ENCODE measurements around the gene KIF5A. TPM values are rescaled to one million over a fixed set of nuclear protein-coding genes. Genes with fewer than 3 reads are reported as not detected.
"Not testable (repeated sequence)": the region's sequence is repeated elsewhere in the genome, so short reads cannot be mapped to it uniquely, and the experiment has no call there.

Gene KIF5A
- polyA plus RNA-seq (2012; ENCODE audit: missing spikeins) = 0.55 TPM

DNA sequence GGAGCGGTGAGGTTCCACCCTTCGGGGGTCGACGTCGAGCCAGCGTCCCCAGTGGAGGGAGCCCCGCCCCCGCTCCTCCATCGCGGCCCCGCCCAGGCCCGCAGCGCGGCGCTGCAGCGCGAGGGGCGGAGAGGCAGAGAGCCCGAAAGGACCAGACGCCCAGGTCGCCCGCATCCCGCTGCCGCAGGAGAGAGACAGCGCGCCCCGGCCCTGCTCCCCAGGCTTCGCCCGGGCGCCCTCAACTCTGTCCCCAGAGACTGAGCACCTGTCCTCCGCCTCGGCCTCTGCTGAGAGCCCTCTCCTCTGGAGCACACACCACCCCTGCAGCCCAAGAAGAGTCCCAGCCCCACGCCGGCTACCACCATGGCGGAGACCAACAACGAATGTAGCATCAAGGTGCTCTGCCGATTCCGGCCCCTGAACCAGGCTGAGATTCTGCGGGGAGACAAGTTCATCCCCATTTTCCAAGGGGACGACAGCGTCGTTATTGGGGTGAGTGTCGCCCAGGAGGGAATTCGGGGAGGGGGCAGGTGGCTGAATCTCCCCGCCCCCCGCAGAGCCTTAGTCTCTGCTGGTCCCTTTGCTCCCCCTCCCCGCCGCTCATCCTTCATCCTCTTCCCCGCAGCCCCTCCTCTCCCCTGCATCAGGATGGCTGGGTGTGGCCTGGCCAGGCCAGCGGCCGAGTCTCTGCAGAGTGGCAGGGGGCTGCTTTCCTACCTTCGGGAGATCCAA is at the start of gene KIF5A:
Gene KIF5A, plus strand, starts transcription at position 136 of the 732 bp plus-strand sequence. Its CDS starts 228 bp downstream, at position 364.
- DNase-seq (ENCODE audit: insufficient read length) = peak; percentile 72
- FAIRE-seq = peak; percentile 66
- TF ChIP-seq POLR2AphosphoS5 (IDR thresholded peaks at IDR 0.05; ENCODE audit: low read depth, low read length) (no peak), POLR2A (IDR thresholded peaks at IDR 0.05; ENCODE audit: low read depth, low read length) (no peak), TAF1 (IDR thresholded peaks at IDR 0.05; ENCODE audit: borderline replicate concordance, low read depth, low read length) (no peak)

DNA sequence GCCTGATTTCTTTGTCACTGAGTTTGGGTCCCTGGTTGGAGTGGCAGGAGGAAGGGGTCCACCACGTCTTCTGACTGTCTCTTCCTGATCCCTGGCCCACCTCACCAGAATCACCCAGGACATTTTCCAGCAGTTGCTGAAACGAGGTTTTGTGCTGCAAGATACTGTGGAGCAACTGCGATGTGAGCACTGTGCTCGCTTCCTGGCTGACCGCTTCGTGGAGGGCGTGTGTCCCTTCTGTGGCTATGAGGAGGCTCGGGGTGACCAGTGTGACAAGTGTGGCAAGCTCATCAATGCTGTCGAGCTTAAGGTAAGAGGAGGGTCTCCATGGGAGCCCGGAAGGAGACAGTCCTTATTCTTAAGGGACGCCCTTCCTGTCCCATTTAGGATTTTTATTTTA is 49.6 kb upstream of the KIF5A start:
- no peak for TF ChIP-seq POLR2AphosphoS5 (IDR thresholded peaks at IDR 0.05; ENCODE audit: low read depth, low read length)
- TF ChIP-seq TAF1 (IDR thresholded peaks at IDR 0.05; ENCODE audit: borderline replicate concordance, low read depth, low read length) = no peak
- no peak for TF ChIP-seq POLR2A (IDR thresholded peaks at IDR 0.05; ENCODE audit: low read depth, low read length)
- FAIRE-seq = no peak

DNA sequence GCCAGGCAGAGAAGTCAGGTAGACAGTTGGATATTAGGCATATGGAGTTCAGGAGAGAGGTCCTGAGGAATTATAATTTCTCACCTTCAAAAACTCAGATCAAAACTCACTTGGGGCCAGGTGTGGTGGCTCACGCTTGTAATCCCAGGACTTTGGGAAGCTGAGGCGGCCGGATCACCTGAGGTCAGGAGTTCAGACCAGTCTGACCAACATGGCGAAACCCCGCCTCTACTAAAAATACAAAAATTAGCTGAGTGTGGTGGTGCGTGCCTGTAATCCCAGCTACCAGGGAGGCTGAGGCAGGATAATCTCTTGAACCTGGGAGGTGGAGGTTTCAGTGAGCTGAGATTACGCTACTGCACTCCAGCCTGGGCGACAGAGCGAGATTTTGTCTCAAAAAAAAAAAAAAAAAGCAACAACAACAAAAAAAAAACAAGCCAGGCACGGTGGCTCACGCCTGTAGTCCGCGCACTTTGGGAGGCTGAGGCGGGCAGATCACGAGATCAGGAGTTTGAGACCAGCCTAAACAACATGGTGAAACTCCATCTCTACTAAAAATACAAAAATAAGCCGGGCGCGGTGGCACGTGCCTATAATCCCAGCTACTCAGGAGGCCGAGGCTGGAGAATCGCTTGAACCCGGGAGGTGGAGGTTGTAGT is 47.4 kb upstream of the KIF5A start:
- DNase-seq (ENCODE audit: insufficient read length); FAIRE-seq: not testable (repeated sequence)

More for the DNA sequence above, 49.6 kb upstream of the KIF5A start:
- no peak for DNase-seq (ENCODE audit: insufficient read length)

DNA sequence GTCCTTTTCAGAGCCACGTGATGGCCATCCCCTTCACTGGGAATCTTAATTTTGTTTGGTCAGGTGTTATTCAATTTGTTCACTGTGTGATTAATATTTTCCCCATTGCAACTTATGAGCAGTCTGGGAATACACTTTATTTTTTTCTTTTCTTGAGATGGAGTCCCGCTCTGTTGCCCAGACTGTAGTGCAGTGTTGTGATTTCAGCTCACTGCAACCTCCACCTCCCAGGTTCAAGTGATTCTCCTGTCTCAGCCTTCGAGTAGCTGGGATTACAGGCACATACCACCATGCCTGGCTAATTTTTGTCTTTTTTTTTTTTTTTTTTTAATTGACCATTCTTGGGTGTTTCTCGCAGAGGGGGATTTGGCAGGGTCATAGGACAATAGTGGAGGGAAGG is 43.3 kb upstream of the KIF5A start:
- DNase-seq (ENCODE audit: insufficient read length); FAIRE-seq: not testable (repeated sequence)

DNA sequence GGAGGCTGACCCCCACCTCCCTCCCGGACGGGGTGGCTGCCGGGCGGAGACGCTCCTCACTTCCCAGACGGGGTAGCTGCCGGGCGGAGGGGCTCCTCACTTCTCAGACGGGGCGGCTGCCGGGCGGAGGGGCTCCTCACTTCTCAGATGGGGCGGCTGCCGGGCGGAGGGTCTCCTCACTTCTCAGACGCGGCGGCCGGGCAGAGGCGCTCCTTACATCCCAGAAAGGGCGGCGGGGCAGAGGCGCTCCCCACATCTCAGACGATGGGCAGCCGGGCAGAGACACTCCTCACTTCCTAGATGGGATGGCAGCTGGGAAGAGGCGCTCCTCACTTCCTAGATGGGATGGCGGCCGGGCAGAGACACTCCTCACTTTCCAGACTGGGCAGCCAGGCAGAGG is 42.0 kb upstream of the KIF5A start:
- DNase-seq (ENCODE audit: insufficient read length); FAIRE-seq: not testable (repeated sequence)

DNA sequence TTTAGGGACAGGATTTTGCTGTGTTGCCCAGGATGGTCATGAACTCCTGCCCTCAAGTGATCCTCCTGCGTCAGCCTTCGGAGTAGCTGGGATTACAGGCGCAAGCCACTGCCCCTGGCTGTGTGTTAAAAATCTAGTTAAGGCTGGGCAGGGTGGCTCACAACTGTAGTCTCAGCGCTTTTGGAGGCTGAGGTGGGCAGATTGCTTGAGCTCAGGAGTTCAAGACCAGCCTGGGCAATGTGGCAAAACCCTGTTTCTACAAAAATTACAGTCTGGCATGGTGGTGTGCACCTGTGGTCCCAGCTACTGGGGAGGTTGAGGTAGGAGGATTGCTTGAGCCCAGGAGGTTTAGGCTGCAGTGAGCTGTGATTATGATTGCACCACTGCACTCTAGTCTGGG is 38.7 kb upstream of the KIF5A start:
- FAIRE-seq (no peak), DNase-seq (ENCODE audit: insufficient read length) (no peak)
- TF ChIP-seq TAF1 (IDR thresholded peaks at IDR 0.05; ENCODE audit: borderline replicate concordance, low read depth, low read length) = no peak
- TF ChIP-seq POLR2AphosphoS5 (IDR thresholded peaks at IDR 0.05; ENCODE audit: low read depth, low read length) = no peak
- no peak for TF ChIP-seq POLR2A (IDR thresholded peaks at IDR 0.05; ENCODE audit: low read depth, low read length)

DNA sequence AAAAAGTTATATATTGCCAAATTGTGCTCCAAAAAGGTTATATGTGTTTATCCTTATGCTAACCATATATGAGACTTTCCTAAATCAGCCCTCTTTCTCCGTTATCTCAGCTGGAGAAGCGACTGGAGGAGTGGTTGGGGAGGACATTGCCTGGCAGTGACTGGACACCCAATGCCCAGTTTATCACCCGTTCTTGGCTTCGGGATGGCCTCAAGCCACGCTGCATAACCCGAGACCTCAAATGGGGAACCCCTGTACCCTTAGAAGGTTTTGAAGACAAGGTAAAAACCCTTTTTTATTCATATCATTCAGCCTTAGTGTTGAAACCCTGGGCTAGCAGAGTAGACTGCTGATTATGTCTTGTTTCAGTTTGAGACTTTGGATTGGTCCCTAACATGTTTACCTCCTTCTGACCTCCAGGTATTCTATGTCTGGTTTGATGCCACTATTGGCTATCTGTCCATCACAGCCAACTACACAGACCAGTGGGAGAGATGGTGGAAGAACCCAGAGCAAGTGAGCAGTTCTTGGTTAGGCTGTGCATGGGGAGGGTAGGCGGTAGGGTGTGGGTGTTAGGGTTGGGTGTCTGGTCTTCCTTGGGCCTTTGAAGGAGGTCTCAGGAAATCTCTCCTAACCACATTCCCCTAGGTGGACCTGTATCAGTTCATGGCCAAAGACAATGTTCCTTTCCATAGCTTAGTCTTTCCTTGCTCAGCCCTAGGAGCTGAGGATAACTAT is 38.1 kb upstream of the KIF5A start:
- no peak for DNase-seq (ENCODE audit: insufficient read length)
- no peak for FAIRE-seq
- TF ChIP-seq POLR2AphosphoS5 (IDR thresholded peaks at IDR 0.05; ENCODE audit: low read depth, low read length) = no peak
- TF ChIP-seq POLR2A (IDR thresholded peaks at IDR 0.05; ENCODE audit: low read depth, low read length) = no peak
- no peak for TF ChIP-seq TAF1 (IDR thresholded peaks at IDR 0.05; ENCODE audit: borderline replicate concordance, low read depth, low read length)

DNA sequence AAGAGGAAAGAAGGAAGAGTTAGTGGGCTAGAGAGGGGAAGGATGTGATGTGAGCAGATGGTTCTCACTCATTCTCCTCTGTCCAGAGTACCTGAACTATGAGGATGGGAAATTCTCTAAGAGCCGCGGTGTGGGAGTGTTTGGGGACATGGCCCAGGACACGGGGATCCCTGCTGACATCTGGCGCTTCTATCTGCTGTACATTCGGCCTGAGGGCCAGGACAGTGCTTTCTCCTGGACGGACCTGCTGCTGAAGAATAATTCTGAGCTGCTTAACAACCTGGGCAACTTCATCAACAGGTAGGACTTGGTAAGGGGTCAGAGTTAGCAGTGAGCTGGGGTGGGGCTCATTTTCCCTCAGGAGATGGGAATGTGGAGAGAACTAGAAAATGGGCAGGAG is 37.2 kb upstream of the KIF5A start:
- TF ChIP-seq POLR2AphosphoS5 (IDR thresholded peaks at IDR 0.05; ENCODE audit: low read depth, low read length) (no peak), TAF1 (IDR thresholded peaks at IDR 0.05; ENCODE audit: borderline replicate concordance, low read depth, low read length) (no peak), POLR2A (IDR thresholded peaks at IDR 0.05; ENCODE audit: low read depth, low read length) (no peak)
- DNase-seq (ENCODE audit: insufficient read length) (no peak), FAIRE-seq (no peak)

DNA sequence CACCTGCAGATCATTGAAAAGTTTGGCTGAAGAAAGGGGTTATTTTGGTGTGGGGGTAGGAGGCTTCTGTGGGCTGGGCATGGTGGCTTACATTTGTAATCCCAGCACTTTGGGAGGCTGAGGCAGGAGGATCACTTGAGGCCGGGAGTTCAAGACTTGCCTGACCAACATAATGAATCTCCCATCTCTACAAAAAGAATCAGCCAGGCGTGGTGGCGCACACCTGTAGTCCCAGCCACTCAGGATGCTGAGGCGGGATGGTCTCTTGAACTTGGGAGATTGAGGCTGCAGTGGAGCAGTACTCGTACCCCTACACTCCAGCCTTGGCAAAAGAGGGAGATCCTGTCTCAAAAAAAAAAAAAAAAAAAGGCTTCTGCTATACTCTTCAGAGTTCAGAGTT is 36.6 kb upstream of the KIF5A start:
- TF ChIP-seq POLR2A (IDR thresholded peaks at IDR 0.05; ENCODE audit: low read depth, low read length) (no peak), TAF1 (IDR thresholded peaks at IDR 0.05; ENCODE audit: borderline replicate concordance, low read depth, low read length) (no peak), POLR2AphosphoS5 (IDR thresholded peaks at IDR 0.05; ENCODE audit: low read depth, low read length) (no peak)
- DNase-seq (ENCODE audit: insufficient read length) (no peak), FAIRE-seq (no peak)

DNA sequence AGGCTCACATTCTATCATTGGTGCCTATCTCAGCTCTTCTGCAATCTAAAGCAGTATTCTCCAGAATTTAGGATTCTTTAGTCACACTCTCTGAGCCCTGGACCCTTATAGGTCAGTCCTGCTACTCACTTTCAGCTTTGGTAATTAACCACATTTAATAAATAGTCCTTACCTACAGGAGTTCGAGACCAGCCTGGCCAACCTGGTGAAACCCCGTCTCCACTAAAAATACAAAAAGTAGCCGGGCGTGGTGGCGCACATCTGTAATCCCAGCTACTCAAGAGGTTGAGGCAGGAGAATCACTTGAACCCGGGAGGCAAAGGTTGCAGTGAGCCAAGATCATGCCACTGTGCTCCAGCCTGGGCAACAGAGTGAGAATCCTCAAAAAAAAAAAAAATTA is 36.2 kb upstream of the KIF5A start:
- not testable (repeated sequence) for DNase-seq (ENCODE audit: insufficient read length); FAIRE-seq

DNA sequence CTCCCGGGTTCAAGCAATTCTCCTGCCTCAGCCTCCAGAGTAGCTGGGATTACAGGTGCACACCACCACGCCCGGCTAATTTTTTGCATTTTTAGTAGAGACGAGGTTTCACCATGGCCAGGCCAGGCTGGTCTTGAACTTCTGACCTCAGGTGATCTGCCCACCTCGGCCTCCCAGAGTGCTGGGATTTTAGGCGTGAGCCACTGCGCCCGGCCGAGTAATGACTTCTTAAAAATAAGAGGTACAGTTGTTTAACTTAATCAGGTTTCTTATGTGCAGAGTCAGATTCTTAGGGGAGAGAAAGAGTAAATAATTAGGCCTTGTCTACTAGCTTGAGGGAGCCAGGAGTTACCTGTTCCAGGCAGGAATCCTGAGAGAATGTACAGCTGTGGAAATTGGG is 35.6 kb upstream of the KIF5A start:
- FAIRE-seq; DNase-seq (ENCODE audit: insufficient read length): not testable (repeated sequence)

DNA sequence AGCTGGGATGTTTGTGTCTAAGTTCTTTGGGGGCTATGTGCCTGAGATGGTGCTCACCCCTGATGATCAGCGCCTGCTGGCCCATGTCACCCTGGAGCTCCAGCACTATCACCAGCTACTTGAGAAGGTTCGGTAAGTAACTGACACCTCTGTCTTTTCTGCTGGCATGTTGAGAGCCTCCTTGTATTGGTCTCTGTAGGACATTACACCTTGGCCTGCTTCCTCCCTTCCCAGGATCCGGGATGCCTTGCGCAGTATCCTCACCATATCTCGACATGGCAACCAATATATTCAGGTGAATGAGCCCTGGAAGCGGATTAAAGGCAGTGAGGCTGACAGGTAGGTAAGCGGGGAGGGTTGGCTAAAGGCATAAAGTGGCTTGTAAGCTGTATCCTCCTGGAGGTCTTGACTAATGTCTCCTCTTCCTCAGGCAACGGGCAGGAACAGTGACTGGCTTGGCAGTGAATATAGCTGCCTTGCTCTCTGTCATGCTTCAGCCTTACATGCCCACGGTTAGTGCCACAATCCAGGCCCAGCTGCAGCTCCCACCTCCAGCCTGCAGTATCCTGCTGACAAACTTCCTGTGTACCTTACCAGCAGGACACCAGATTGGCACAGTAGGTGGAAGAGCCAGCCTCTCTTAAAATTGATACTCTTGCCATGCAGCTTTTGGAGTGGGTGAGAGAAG is 35.0 kb upstream of the KIF5A start:
- no peak for DNase-seq (ENCODE audit: insufficient read length)
- TF ChIP-seq TAF1 (IDR thresholded peaks at IDR 0.05; ENCODE audit: borderline replicate concordance, low read depth, low read length) (no peak), POLR2AphosphoS5 (IDR thresholded peaks at IDR 0.05; ENCODE audit: low read depth, low read length) (no peak; the same call in 1 of the 2 replicates), POLR2A (IDR thresholded peaks at IDR 0.05; ENCODE audit: low read depth, low read length) (peak; percentile 50; the same call in 1 of the 2 replicates)
- no peak for FAIRE-seq

Measured in GM12892 (cell line).